Neutrophil (primary cell): ENCODE data around the gene ABCE1.

Source experiments
- H3K27ac ChIP-seq: fragments of 200-600 bp; sonication (generic); 2 replicates; pipeline ENCODE4 v1.5.1; 2016; ENCODE audit warnings: mild to moderate bottlenecking, moderate library complexity
- H3K27me3 ChIP-seq: fragments of 200-600 bp; sonication (generic); 2 replicates; pipeline ENCODE4 v1.6.0; 2016; ENCODE audit warnings: mild to moderate bottlenecking
- H3K36me3 ChIP-seq: fragments of 200-600 bp; sonication (generic); 2 replicates; pipeline ENCODE4 v1.5.1; 2017
- H3K4me1 ChIP-seq, 2 experiments: fragments of 200-600 bp in 1 of 2; sonication (generic) in 1 of 2; 1 replicate in 1 of 2; 2 replicates in 1 of 2; pipeline versions ENCODE4 v1.5.1 to v1.6.1; 2013 to 2016; ENCODE audit warnings: low read depth in 1 of 2, low read length in 1 of 2, mild to moderate bottlenecking in 1 of 2, moderate library complexity in 1 of 2; ENCODE audit not compliant: control insufficient read depth in 1 of 2, insufficient read depth in 1 of 2
- H3K4me3 ChIP-seq, 2 experiments: fragments of 200-600 bp in 1 of 2; sonication (generic) in 1 of 2; 1 replicate in 1 of 2; 2 replicates in 1 of 2; pipeline ENCODE4 v1.5.1; 2013 to 2016; ENCODE audit warnings: low read depth in 1 of 2, low read length in 1 of 2, mild to moderate bottlenecking in 1 of 2, moderate library complexity in 1 of 2
- H3K9me3 ChIP-seq: fragments of 200-600 bp; sonication (generic); 2 replicates; pipeline ENCODE4 v1.5.1; 2016
- CTCF ChIP-seq: fragments of 200-600 bp; sonication (generic); IDR thresholded peaks from 2 replicates; pipeline ENCODE4 v1.5.1; 2016; ENCODE audit warnings: antibody characterized with exemption

Gene ABCE1

GRCh38 chr4:145075742-145076468, 22.2 kb upstream of the ABCE1 start:
- H3K36me3 ChIP-seq, result peaks cover 13% of the 10 kb centered on the region
- no peak for TF ChIP-seq CTCF
- no peaks in the 10 kb centered on the region for H3K4me1 ChIP-seq
- no peaks in the 10 kb centered on the region for H3K27me3 ChIP-seq
- no peak overlapping the region for H3K4me3 ChIP-seq
- H3K9me3 ChIP-seq, result no peaks in the 10 kb centered on the region
- no peak overlapping the region for H3K27ac ChIP-seq

- Histone ChIP-seq H3K4me3 (no peak overlapping the region), H3K4me1 (no peaks in the 10 kb centered on the region), H3K36me3 (peaks cover 13% of the 10 kb centered on the region), H3K27me3 (no peaks in the 10 kb centered on the region), H3K27ac (no peak overlapping the region), H3K9me3 (no peaks in the 10 kb centered on the region)
- no peak for TF ChIP-seq CTCF
These were observed 21.6 kb upstream of the ABCE1 start for GRCh38 chr4:145076469-145076855.

GRCh38 chr4:145081756-145082155, 16.4 kb upstream of the ABCE1 start:
- H3K9me3 ChIP-seq, result no peaks in the 10 kb centered on the region
- H3K27ac ChIP-seq, result no peak overlapping the region
- H3K27me3 ChIP-seq, result no peaks in the 10 kb centered on the region
- no peak for TF ChIP-seq CTCF
- H3K36me3 ChIP-seq, result peaks cover 11% of the 10 kb centered on the region
- no peak overlapping the region for H3K4me3 ChIP-seq
- H3K4me1 ChIP-seq, result no peaks in the 10 kb centered on the region

GRCh38 chr4:145083891-145084605, 14.1 kb upstream of the ABCE1 start:
- Histone ChIP-seq H3K4me1 (no peaks in the 10 kb centered on the region), H3K27ac (no peak overlapping the region), H3K9me3 (no peaks in the 10 kb centered on the region), H3K36me3 (peaks cover 15% of the 10 kb centered on the region), H3K4me3 (no peak overlapping the region), H3K27me3 (no peaks in the 10 kb centered on the region)
- no peak for TF ChIP-seq CTCF

- Histone ChIP-seq H3K27me3 (no peaks in the 10 kb centered on the region), H3K27ac (no peak overlapping the region), H3K4me3 (no peak overlapping the region), H3K4me1 (no peaks in the 10 kb centered on the region), H3K9me3 (no peaks in the 10 kb centered on the region), H3K36me3 (peaks cover 21% of the 10 kb centered on the region)
- no peak for TF ChIP-seq CTCF
These were observed 7.7 kb upstream of the ABCE1 start for GRCh38 chr4:145090380-145090779.
